ENCODE results near the gene BAIAP2. TPM values are rescaled to one million over a fixed set of nuclear protein-coding genes. Genes with fewer than 3 reads are reported as not detected.

BAIAP2 gene
- total RNA-seq, 1 donor from 2014 or later: 48.9 TPM

GRCh38 chr17:81159611-81160265 is 124.8 kb downstream of the BAIAP2 start:
- no peak for DNase-seq (ENCODE audit: low spot score in 2 of 2, unreplicated experiment in 2 of 2)
- Mint-ChIP-seq H3K27ac (no peak overlapping the region), H3K4me3 (no peak overlapping the region), H3K36me3 (no peaks in the 10 kb centered on the region), H3K4me1 (peaks cover 6% of the 10 kb centered on the region), H3K9me3 (no peaks in the 10 kb centered on the region), H3K27me3 (ENCODE audit: low read depth) (peaks cover 3% of the 10 kb centered on the region)
- TF ChIP-seq CTCF (IDR thresholded peaks at IDR 0.05; ENCODE audit: unreplicated experiment): no peak

- H3K9me3 Mint-ChIP-seq: no peaks in the 10 kb centered on the region
- no peak for DNase-seq (ENCODE audit: low spot score in 2 of 2, unreplicated experiment in 2 of 2)
- no peak overlapping the region for H3K27ac Mint-ChIP-seq
- no peak overlapping the region for H3K4me3 Mint-ChIP-seq
- H3K36me3 Mint-ChIP-seq: no peaks in the 10 kb centered on the region
- H3K27me3 Mint-ChIP-seq (ENCODE audit: low read depth): no peaks in the 10 kb centered on the region
- peaks cover 8% of the 10 kb centered on the region for H3K4me1 Mint-ChIP-seq
- no peak for TF ChIP-seq CTCF (IDR thresholded peaks at IDR 0.05; ENCODE audit: unreplicated experiment)
These were observed 125.4 kb downstream of the BAIAP2 start for GRCh38 chr17:81160306-81160705.

GRCh38 chr17:81160747-81161453 is 125.9 kb downstream of the BAIAP2 start:
- Mint-ChIP-seq H3K27ac (no peak overlapping the region), H3K27me3 (ENCODE audit: low read depth) (no peaks in the 10 kb centered on the region), H3K36me3 (no peaks in the 10 kb centered on the region), H3K4me1 (peaks cover 8% of the 10 kb centered on the region), H3K4me3 (no peak overlapping the region), H3K9me3 (no peaks in the 10 kb centered on the region)
- no peak for TF ChIP-seq CTCF (IDR thresholded peaks at IDR 0.05; ENCODE audit: unreplicated experiment)
- DNase-seq (ENCODE audit: low spot score in 2 of 2, unreplicated experiment in 2 of 2): no peak

DNA sequence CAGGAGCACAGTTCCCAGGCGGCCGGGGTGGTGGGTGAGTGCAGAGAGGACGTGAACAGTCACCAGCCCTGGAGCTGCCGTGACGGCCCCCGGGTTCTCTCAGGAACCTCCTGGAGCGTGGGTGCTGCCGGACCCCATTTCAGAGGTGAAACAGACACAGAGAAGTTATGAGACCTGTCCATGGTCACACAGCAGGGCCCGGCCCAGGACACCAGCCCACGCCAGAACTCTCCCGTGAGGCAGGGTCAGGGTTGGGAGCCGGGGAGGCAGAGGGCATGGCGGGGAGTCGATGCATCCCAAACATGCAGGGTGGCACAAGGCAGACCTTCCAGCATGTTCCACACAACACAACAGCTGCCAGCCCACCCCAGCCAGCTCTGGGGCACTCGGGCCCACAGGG is 126.6 kb downstream of the BAIAP2 start:
- H3K36me3 Mint-ChIP-seq: no peaks in the 10 kb centered on the region
- no peak for DNase-seq (ENCODE audit: low spot score in 2 of 2, unreplicated experiment in 2 of 2)
- H3K4me1 Mint-ChIP-seq: peaks cover 8% of the 10 kb centered on the region
- no peak overlapping the region for H3K27ac Mint-ChIP-seq
- H3K4me3 Mint-ChIP-seq: no peak overlapping the region
- no peaks in the 10 kb centered on the region for H3K27me3 Mint-ChIP-seq (ENCODE audit: low read depth)
- no peak for TF ChIP-seq CTCF (IDR thresholded peaks at IDR 0.05; ENCODE audit: unreplicated experiment)
- H3K9me3 Mint-ChIP-seq: no peaks in the 10 kb centered on the region

- H3K9me3 Mint-ChIP-seq: no peaks in the 10 kb centered on the region
- H3K4me3 Mint-ChIP-seq: no peak overlapping the region
- no peaks in the 10 kb centered on the region for H3K27me3 Mint-ChIP-seq (ENCODE audit: low read depth)
- DNase-seq (ENCODE audit: low spot score in 2 of 2, unreplicated experiment in 2 of 2): no peak
- H3K4me1 Mint-ChIP-seq: peaks cover 8% of the 10 kb centered on the region
- H3K36me3 Mint-ChIP-seq: no peaks in the 10 kb centered on the region
- H3K27ac Mint-ChIP-seq: no peak overlapping the region
- no peak for TF ChIP-seq CTCF (IDR thresholded peaks at IDR 0.05; ENCODE audit: unreplicated experiment)
These were observed 127.0 kb downstream of the BAIAP2 start for GRCh38 chr17:81161972-81162371.
